Spleen (tissue), 7 donors: ENCODE data around the gene ERC2.

Experiments
- CTCF ChIP-seq, 11 experiments: fragments of 200-600 bp in 7 of 11; fragments of 450-650 bp in 4 of 11; sonication (generic) in 4 of 11; IDR thresholded peaks in 8 of 11; conservative IDR thresholded peaks in 3 of 11; 1 replicate in 7 of 11; 2 replicates in 4 of 11; pipeline versions ENCODE4 v1.4.0 to v1.8.0; 2016 to 2021; ENCODE audit warnings: antibody characterized with exemption in 11 of 11, inconsistent platforms in 4 of 11, mild to moderate bottlenecking in 1 of 11
- POLR2A ChIP-seq, 3 donors: fragments of 450-650 bp; IDR thresholded peaks; one replicate each; pipeline ENCODE4 v1.5.1; 2017; ENCODE audit warnings: antibody characterized with exemption in 3 of 3, mild to moderate bottlenecking in 1 of 3
- POLR2AphosphoS5 ChIP-seq, 3 donors: sonication (generic); formaldehyde crosslinking; IDR thresholded peaks; one replicate each; pipeline ENCODE4 v1.5.1; 2017; ENCODE audit warnings: antibody characterized with exemption in 3 of 3
- donor health status: DM: no; HTN: no; CAD: no; lungs with moderate emphysema.
- donor health status: DM: no; HTN: no; CAD: no.
- donor health status: DM: no; HTN: no; CAD: no.

- TF ChIP-seq CTCF (IDR thresholded peaks at IDR 0.05 in 8 of 11, conservative IDR thresholded peaks at IDR 0.05 in 3 of 11), result no peak
- TF ChIP-seq POLR2A (IDR thresholded peaks at IDR 0.05), result no peak
- no peak for TF ChIP-seq POLR2AphosphoS5 (IDR thresholded peaks at IDR 0.05)
Observed at GRCh38 chr3:56118968-56119367, 349.3 kb downstream of the ERC2 start.
